ES-I3 (cell line): Measurements from ENCODE around the gene SNX9.

Experiments used
- H3K36me3 ChIP-seq: 2 replicates; pipeline ENCODE4 v1.6.1; 2013; ENCODE audit warnings: mild to moderate bottlenecking, low read length, control low read depth, moderate library complexity; ENCODE audit not compliant: insufficient read depth
- H3K4me1 ChIP-seq: 2 replicates; pipeline ENCODE4 v1.6.1; 2013; ENCODE audit warnings: mild to moderate bottlenecking, control low read depth, low read length; ENCODE audit not compliant: insufficient read depth
- H3K9ac ChIP-seq: 2 replicates; pipeline ENCODE4 v1.6.1; 2013; ENCODE audit warnings: low read depth, mild to moderate bottlenecking, low read length, moderate library complexity
- H3K9me3 ChIP-seq: 2 replicates; pipeline ENCODE4 v1.6.1; 2013; ENCODE audit warnings: mild to moderate bottlenecking, low read length, moderate library complexity; ENCODE audit not compliant: control insufficient read depth, insufficient read depth

The SNX9 gene

GRCh38 chr6:157907651-157908050, 84.6 kb downstream of the SNX9 start:
- Histone ChIP-seq H3K9ac (no peak overlapping the region), H3K36me3 (peaks cover 8% of the 10 kb centered on the region), H3K4me1 (no peaks in the 10 kb centered on the region), H3K9me3 (no peaks in the 10 kb centered on the region)

GRCh38 chr6:157908369-157909281, 85.6 kb downstream of the SNX9 start:
- no peaks in the 10 kb centered on the region for H3K9me3 ChIP-seq
- no peak overlapping the region for H3K9ac ChIP-seq
- peaks cover 8% of the 10 kb centered on the region for H3K36me3 ChIP-seq
- H3K4me1 ChIP-seq = no peaks in the 10 kb centered on the region

GRCh38 chr6:157909282-157909664, 86.2 kb downstream of the SNX9 start:
- Histone ChIP-seq H3K4me1 (no peaks in the 10 kb centered on the region), H3K9me3 (no peaks in the 10 kb centered on the region), H3K9ac (no peak overlapping the region), H3K36me3 (peaks cover 8% of the 10 kb centered on the region)

- Histone ChIP-seq H3K9ac (no peak overlapping the region), H3K9me3 (no peaks in the 10 kb centered on the region), H3K36me3 (peaks cover 11% of the 10 kb centered on the region), H3K4me1 (no peaks in the 10 kb centered on the region)
Observed at GRCh38 chr6:157911278-157911677, 88.2 kb downstream of the SNX9 start.

DNA sequence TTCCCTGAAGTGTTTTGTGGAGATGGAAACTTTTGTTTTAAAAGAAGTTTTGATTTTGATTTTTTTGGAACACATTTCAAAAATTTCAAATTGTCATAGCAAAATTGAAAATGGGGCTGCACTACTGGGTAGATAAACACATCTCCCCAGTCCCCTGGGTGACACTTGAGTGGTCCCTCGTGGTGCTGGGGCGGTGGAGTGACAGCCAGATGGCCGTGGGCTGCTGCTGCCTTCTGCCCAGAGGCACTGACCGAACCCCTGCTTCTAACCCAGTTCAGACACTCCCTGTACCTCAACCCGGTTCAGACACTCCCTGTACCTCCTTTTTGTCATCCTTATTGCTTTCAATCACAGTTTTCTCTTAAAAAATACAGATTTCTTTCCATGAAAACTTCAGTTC, 88.7 kb downstream of the SNX9 start:
- H3K4me1 ChIP-seq = no peaks in the 10 kb centered on the region
- H3K9ac ChIP-seq = no peak overlapping the region
- H3K36me3 ChIP-seq = peaks cover 11% of the 10 kb centered on the region
- H3K9me3 ChIP-seq = no peaks in the 10 kb centered on the region

GRCh38 chr6:157912326-157912725, 89.3 kb downstream of the SNX9 start:
- Histone ChIP-seq H3K9ac (no peak overlapping the region), H3K4me1 (no peaks in the 10 kb centered on the region), H3K9me3 (no peaks in the 10 kb centered on the region), H3K36me3 (peaks cover 11% of the 10 kb centered on the region)

DNA sequence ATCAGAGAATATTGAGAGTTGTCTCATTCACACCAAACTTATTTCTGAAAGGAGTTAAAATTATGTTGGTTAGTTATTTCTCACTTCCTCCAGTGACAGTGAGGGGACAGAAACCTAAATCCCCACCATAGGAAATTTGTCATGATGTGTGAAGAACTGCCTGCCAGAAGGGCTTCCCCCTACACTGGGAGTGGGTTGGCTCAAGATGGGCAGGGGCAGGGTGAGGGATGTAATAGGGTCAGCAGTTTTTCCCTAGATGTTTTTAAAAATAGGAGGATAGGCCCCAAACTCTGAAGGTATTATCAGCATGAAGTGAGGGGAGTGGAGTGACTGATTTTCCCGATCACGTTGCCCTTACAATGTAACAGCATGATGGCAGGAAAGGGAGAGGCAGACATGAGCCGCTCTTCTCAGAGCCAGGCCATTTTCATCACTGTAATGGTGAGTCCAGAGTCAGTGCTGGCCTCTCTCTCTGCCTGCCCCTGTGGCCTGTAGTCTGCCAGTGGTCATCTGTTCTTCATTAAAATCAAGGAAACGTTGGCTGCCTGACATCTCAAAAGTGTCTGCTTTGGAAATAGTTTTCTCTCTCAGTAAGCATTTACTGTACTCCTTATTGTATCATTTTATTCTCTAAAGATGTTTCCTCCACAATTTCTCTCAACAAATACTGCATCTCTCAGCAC, 98.8 kb downstream of the SNX9 start:
- Histone ChIP-seq H3K9ac (no peak overlapping the region), H3K9me3 (no peaks in the 10 kb centered on the region), H3K4me1 (no peaks in the 10 kb centered on the region), H3K36me3 (peaks cover 9% of the 10 kb centered on the region)

DNA sequence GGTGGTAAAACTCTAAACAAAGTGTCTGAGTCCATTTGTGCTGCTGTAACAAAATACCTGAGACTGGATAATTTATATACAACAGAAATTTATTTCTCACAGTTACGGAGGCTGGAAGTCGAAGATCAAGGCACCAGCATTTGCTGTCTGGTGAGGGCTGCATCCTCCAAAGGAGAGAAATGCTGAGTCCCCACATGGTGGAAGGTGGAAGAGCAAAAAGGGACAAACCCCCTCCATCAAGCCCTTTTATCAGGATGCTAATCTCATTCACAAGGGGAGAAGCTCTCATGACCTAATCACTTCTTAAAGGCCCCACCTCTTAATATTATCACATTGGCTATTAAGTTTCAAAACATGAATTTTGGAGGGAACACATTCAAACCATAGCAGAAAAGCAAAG, 102.7 kb downstream of the SNX9 start:
- peaks cover 8% of the 10 kb centered on the region; the same call in 1 of the 2 replicates for H3K4me1 ChIP-seq
- peaks cover 8% of the 10 kb centered on the region for H3K36me3 ChIP-seq
- no peaks in the 10 kb centered on the region for H3K9me3 ChIP-seq
- H3K9ac ChIP-seq = no peak overlapping the region

GRCh38 chr6:157927011-157927410, 104.0 kb downstream of the SNX9 start:
- peaks cover 14% of the 10 kb centered on the region; the same call in 1 of the 2 replicates for H3K4me1 ChIP-seq
- no peak overlapping the region for H3K9ac ChIP-seq
- no peaks in the 10 kb centered on the region for H3K9me3 ChIP-seq
- H3K36me3 ChIP-seq = peaks cover 15% of the 10 kb centered on the region

DNA sequence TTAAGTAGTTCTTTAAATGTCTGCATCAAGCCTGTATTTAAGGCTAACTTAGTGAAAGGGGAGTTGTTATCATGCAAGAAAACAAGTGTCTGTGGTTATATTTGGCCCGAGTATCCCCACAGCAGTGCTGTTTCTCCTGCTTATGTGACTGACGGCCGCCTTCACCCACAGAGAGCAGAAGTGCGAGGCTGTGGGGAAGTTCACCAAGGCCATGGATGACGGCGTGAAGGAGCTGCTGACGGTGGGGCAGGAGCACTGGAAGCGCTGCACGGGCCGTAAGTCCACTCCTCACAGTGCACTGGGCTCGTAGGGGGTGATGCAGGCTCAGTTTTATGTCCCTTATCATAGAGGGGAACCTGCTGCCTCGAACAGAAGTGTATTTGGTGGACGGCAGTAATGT, 105.4 kb downstream of the SNX9 start:
- H3K36me3 ChIP-seq = peaks cover 23% of the 10 kb centered on the region
- no peak overlapping the region for H3K9ac ChIP-seq
- H3K4me1 ChIP-seq = peaks cover 14% of the 10 kb centered on the region; the same call in 1 of the 2 replicates
- H3K9me3 ChIP-seq = no peaks in the 10 kb centered on the region

GRCh38 chr6:157929076-157929475, 106.0 kb downstream of the SNX9 start:
- H3K4me1 ChIP-seq = peaks cover 14% of the 10 kb centered on the region; the same call in 1 of the 2 replicates
- peaks cover 23% of the 10 kb centered on the region for H3K36me3 ChIP-seq
- H3K9ac ChIP-seq = no peak overlapping the region
- H3K9me3 ChIP-seq = no peaks in the 10 kb centered on the region

- H3K9ac ChIP-seq = no peak overlapping the region
- H3K4me1 ChIP-seq = peaks cover 14% of the 10 kb centered on the region; the same call in 1 of the 2 replicates
- no peaks in the 10 kb centered on the region for H3K9me3 ChIP-seq
- H3K36me3 ChIP-seq = peaks cover 23% of the 10 kb centered on the region
Observed at GRCh38 chr6:157929765-157930319, 106.8 kb downstream of the SNX9 start.

GRCh38 chr6:157935786-157936185, 112.7 kb downstream of the SNX9 start:
- Histone ChIP-seq H3K36me3 (peaks cover 15% of the 10 kb centered on the region), H3K9me3 (no peaks in the 10 kb centered on the region)

GRCh38 chr6:157937318-157937717, 114.3 kb downstream of the SNX9 start:
- no peaks in the 10 kb centered on the region for H3K4me1 ChIP-seq
- peaks cover 14% of the 10 kb centered on the region; the same call in 1 of the 2 replicates for H3K36me3 ChIP-seq
- no peak overlapping the region for H3K9ac ChIP-seq
- no peaks in the 10 kb centered on the region for H3K9me3 ChIP-seq

More at GRCh38 chr6:157935786-157936185, 112.7 kb downstream of the SNX9 start:
- no peak overlapping the region for H3K9ac ChIP-seq
- H3K4me1 ChIP-seq = peaks cover 6% of the 10 kb centered on the region; the same call in 1 of the 2 replicates
